Panc1 (cell line): Measurements from ENCODE around the gene LONP2. TPM values are rescaled to one million over a fixed set of nuclear protein-coding genes. Genes with fewer than 3 reads are reported as not detected.

Source experiments
- ATAC-seq: fragments of 200-7000 bp; cut with Tn5 transposase; 2 replicates; pipeline ENCODE4 v1.9.1; 2020; ENCODE audit warnings: mild to moderate bottlenecking, moderate library complexity
- BruUV-seq: library from RNA; stranded (reverse); fragments of 400-500 nt; replicated peaks from 2 replicates; lab custom pipeline; 2021; lab: Mats Ljungman, UMichigan
- CTCF ChIA-PET: fragments of 300-600 bp; sonication (Branson Sonifier 250); formaldehyde crosslinking; loops from one replicate; lab custom pipeline; 2022; ENCODE audit warnings: antibody characterized with exemption; lab: Charles Lee
- POLR2A ChIA-PET: fragments of 300-600 bp; sonication (Branson Sonifier 250); formaldehyde crosslinking; loops from one replicate; lab custom pipeline; 2022; ENCODE audit warnings: antibody characterized with exemption; lab: Charles Lee
- DNase-seq: peaks from one replicate; pipeline ENCODE4 v3.0.0-alpha.2; 2010; ENCODE audit warnings: low read depth, low spot score
- H3K27ac ChIP-seq: 2 replicates; pipeline ENCODE4 v1.5.1; 2011; ENCODE audit warnings: mild to moderate bottlenecking, low read length, inconsistent platforms
- H3K27me3 ChIP-seq: fragments of 200-500 bp; sonication (Bioruptor generic); 2 replicates; pipeline ENCODE4 v1.6.0; 2014; ENCODE audit warnings: low read length, inconsistent platforms; ENCODE audit not compliant: control insufficient read depth, insufficient read depth
- H3K36me3 ChIP-seq: fragments of 200-500 bp; sonication (Bioruptor generic); 2 replicates; pipeline ENCODE4 v1.5.1; 2014; ENCODE audit warnings: inconsistent platforms, mild to moderate bottlenecking, low read length, moderate library complexity; ENCODE audit not compliant: control insufficient read depth, insufficient read depth
- H3K4me1 ChIP-seq: 2 replicates; pipeline ENCODE4 v1.5.1; 2011; ENCODE audit warnings: inconsistent platforms, mild to moderate bottlenecking, low read length, moderate library complexity; ENCODE audit not compliant: control insufficient read depth, insufficient read depth
- H3K4me3 ChIP-seq, 2 experiments: 2 replicates each; pipeline ENCODE4 v1.5.1; 2011 to 2012; ENCODE audit warnings: low read depth in 2 of 2, low read length in 2 of 2, mild to moderate bottlenecking in 2 of 2, inconsistent platforms in 1 of 2, moderate library complexity in 1 of 2
- H3K9me3 ChIP-seq: fragments of 200-500 bp; sonication (Bioruptor generic); 2 replicates; pipeline ENCODE4 v1.5.1; 2014; ENCODE audit warnings: low read depth, mild to moderate bottlenecking, inconsistent platforms, low read length, moderate library complexity; ENCODE audit not compliant: control insufficient read depth, insufficient read depth
- CTCF ChIP-seq: fragments of 450-650 bp; IDR thresholded peaks from 2 replicates; pipeline ENCODE4 v1.5.1; 2017; ENCODE audit warnings: mild to moderate bottlenecking
- POLR2AphosphoS5 ChIP-seq: IDR thresholded peaks from 2 replicates; pipeline ENCODE4 v1.6.1; 2012; ENCODE audit warnings: mild to moderate bottlenecking, low read depth, low read length, moderate library complexity
- REST ChIP-seq, 2 experiments: IDR thresholded peaks; 2 replicates each; pipeline ENCODE4 v1.6.1; 2011 to 2012; ENCODE audit warnings: low read depth in 2 of 2, control low read depth in 1 of 2, low read length in 1 of 2, mild to moderate bottlenecking in 1 of 2, moderate library complexity in 1 of 2; ENCODE audit not compliant: insufficient read depth in 1 of 2
- SIN3A ChIP-seq: IDR thresholded peaks from 2 replicates; pipeline ENCODE4 v1.6.1; 2012; ENCODE audit warnings: low read depth, mild to moderate bottlenecking, low read length, moderate library complexity, borderline replicate concordance; ENCODE audit not compliant: insufficient read depth
- TCF7L2 ChIP-seq: IDR thresholded peaks from 2 replicates; pipeline ENCODE4 v1.6.1; 2011; ENCODE audit warnings: mild to moderate bottlenecking, low read depth, low read length, inconsistent platforms
- in situ Hi-C: cut with HindIII; loops from 2 replicates; pipeline ENCODE4 v1.10.0; 2016; ENCODE audit warnings: low sequenced_read_pairs, low pct_unique_long_range_greater_than_20kb
- intact Hi-C: fragments of 100-400 bp; cut with micrococcal nuclease; formaldehyde crosslinking; loops from one replicate; pipeline ENCODE4 v1.10.0; 2022; ENCODE audit not compliant: unreplicated experiment
- total RNA-seq: library from RNA; stranded (reverse); gene quantifications from one replicate; pipeline ENCODE4 v1.2.1, GENCODE V29; 2021; ENCODE audit not compliant: unreplicated experiment

LONP2 gene
- total RNA-seq, 1 experiment from 2014 or later: 22.9 TPM

- Histone ChIP-seq H3K4me1 (no peaks in the 10 kb centered on the region), H3K27me3 (no peaks in the 10 kb centered on the region), H3K36me3 (no peaks in the 10 kb centered on the region), H3K4me3 (no peak overlapping the region), H3K9me3 (no peaks in the 10 kb centered on the region), H3K27ac (no peak overlapping the region)
- BruUV-seq: no TSS peak
- ATAC-seq (no peak), DNase-seq (no peak)
- no peak for TF ChIP-seq POLR2AphosphoS5
- no peak for TF ChIP-seq REST (IDR thresholded peaks at IDR 0.05; ENCODE audit: insufficient read depth in 1 of 2, low read depth in 2 of 2, low read length in 1 of 2)
- no peak for TF ChIP-seq SIN3A
- TF ChIP-seq TCF7L2: no peak
- TF ChIP-seq CTCF: no peak
- ChIA-PET CTCF (no interaction called here), POLR2A (no interaction called here)
- intact Hi-C loops (no loop called here), in situ Hi-C loops (no loop called here)
Observed at GRCh38 chr16:48330841-48331192, 86.7 kb downstream of the LONP2 start.

- no peak overlapping the region for H3K27ac ChIP-seq
- ChIA-PET CTCF (interaction anchor here (0.6 kb wide), 1 partner anchor 146 kb away, joined by 7 read pairs; no protein-coding TSS in a partner anchor), POLR2A (no interaction called here)
- in situ Hi-C loops (no loop called here), intact Hi-C loops (no loop called here)
- no peaks in the 10 kb centered on the region for H3K9me3 ChIP-seq
- H3K4me1 ChIP-seq: no peaks in the 10 kb centered on the region
- no peak for DNase-seq
- no TSS peak for BruUV-seq
- no peak overlapping the region for H3K4me3 ChIP-seq
- TF ChIP-seq REST (IDR thresholded peaks at IDR 0.05; ENCODE audit: insufficient read depth in 1 of 2, low read depth in 2 of 2, low read length in 1 of 2): no peak
- TF ChIP-seq SIN3A: no peak
- no peak for TF ChIP-seq CTCF
- TF ChIP-seq POLR2AphosphoS5: no peak
- TF ChIP-seq TCF7L2: no peak
- H3K36me3 ChIP-seq: no peaks in the 10 kb centered on the region
- H3K27me3 ChIP-seq: no peaks in the 10 kb centered on the region
- no peak for ATAC-seq
Observed at GRCh38 chr16:48332978-48333377, 88.9 kb downstream of the LONP2 start.
